Measurements from ENCODE around the gene TACR1.
"Not testable (repeated sequence)": the region's sequence is repeated elsewhere in the genome, so short reads cannot be mapped to it uniquely, and the experiment has no call there.

TACR1 gene

DNA sequence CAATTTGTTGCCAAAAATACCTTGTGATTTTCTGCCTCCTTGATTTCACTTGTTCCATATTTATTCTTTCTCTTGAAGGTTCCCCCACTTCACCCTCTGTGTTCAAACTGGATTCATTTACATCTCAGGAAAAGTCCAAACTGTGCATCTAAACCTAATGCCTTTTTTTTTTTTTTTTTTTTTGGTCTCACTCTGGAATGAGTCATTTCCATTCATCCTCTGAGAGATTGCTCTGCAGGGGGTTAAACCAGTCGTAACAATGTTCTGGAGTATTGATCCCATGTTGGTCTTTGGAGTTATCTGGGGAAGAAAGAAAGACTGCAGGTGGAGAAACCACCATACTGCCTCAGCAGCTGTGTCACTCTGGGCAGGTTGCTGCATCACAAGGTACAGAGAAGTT, 119.7 kb downstream of the TACR1 start:
- no peak for DNase-seq

DNA sequence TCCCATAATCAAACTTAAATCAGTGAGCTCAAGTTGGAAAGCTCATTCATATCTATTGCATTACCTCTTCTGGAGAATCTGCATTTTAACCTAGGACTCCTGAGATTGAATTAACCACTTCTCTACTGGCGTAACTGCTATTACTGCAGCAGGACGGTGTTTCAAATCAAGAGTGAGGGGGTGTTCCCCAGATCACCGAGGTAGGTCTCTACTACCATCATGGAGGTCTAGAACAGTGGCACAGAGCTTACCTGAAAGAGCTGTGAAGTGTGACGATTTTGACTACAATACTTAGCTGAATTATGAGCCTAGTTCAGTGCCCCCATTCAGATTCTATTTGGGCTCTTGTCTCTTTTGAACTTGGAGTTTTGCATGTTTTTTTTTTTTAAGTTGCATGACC, 121.4 kb downstream of the TACR1 start:
- DNase-seq = no peak

GRCh38 chr2:75076088-75076487, 123.2 kb downstream of the TACR1 start:
- no peak for DNase-seq

GRCh38 chr2:75074708-75075107, 124.6 kb downstream of the TACR1 start:
- DNase-seq = no peak

DNA sequence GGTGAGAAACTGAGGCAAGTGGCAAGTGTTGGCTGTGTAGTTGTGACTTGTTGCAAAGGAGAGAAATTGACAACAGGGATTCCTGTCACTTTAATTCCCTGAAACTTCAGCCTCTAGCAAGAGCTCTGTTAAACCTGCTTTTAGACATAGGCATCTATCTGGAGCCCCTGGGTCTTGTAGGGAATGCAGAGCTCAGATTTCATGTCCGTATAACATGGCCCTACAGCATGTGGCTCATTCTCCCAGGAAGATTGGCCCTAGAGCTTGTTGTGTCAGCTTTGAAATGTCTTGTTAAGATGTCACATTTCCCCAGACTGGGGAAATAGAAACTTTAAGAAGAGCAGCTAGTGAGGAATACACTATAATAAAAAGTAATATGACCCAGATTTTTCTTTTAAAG, 125.1 kb downstream of the TACR1 start:
- DNase-seq = no peak

DNA sequence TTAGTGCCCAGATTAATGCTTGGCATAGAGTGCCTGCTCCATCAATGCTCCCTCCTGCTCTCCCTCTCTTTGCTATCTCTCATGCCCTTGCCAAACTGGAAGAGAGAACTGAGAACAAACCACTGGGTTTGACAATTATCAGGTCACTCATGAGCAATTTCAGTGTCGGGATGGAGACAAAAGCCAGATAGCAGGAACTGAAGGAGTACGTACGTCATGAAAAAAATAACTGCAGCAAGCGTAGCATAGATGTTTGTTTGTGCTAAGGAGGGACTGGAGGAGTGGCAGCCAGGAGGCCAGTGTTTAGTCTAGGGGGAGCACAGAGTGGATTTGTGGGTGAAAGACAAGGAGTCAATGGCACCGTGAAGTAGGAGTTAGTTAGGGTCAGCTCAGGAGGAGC, 127.6 kb downstream of the TACR1 start:
- DNase-seq = no peak

DNA sequence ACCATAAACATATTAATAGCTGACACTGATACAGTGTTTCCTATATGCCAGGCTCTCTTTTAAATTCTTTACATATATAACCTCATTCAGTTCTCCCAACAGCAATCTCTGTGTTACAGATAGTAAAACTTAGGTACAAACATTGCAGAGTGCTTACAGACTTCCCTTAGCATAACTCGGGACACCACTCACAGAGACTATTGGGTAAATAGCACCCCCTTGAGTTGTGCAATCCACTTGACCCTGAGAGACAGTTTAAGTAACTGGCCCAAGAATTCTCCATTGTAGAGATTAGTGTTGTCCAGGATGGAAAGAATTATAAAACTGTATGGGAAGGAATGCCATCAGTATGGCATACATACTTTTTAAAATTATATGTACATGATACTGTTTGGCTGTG, 130.8 kb downstream of the TACR1 start:
- DNase-seq = no peak

- no peak for DNase-seq
These were observed 131.8 kb downstream of the TACR1 start for GRCh38 chr2:75067506-75067905.

- no peak for DNase-seq
These were observed 133.0 kb downstream of the TACR1 start for GRCh38 chr2:75066121-75066902.

GRCh38 chr2:75065402-75066008, 133.8 kb downstream of the TACR1 start:
- no peak for DNase-seq

DNA sequence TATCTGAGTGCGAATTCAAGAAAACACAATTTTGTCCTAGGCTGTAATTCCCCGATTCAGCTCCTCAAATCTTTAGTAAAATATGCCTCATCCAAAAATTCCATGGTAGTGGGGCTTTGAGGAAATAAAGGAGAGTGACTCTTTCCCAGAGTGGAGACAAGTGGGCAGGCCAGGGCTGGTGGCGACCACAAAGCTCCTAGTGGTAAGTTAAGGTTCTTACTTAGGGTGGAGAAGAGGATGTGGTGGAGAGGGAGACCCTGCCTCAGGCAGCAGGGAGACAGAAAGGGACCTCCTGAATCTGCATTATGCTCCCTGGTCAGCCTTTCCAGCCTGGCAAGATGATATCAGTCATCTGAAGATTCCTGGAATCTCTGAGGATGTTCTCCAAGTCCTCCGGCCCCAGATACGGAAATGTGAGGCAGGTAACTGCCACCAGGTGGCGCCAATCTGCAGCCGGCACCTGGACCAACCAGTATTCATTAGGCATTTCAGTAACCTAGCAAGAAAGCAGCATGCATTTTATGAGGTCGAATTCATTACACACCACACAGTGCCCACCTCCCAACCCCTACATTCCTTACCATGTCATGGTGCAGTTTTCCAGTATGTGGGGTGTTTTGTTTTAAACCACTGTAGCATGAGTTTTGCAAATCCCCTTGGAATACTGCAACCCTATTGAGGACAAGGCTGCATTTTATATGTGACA, 134.5 kb downstream of the TACR1 start:
- peak; percentile 37 for DNase-seq

- DNase-seq = no peak
These were observed 135.4 kb downstream of the TACR1 start for GRCh38 chr2:75063906-75064305.

- no peak for DNase-seq
These were observed 140.9 kb downstream of the TACR1 start for GRCh38 chr2:75058427-75058826.

DNA sequence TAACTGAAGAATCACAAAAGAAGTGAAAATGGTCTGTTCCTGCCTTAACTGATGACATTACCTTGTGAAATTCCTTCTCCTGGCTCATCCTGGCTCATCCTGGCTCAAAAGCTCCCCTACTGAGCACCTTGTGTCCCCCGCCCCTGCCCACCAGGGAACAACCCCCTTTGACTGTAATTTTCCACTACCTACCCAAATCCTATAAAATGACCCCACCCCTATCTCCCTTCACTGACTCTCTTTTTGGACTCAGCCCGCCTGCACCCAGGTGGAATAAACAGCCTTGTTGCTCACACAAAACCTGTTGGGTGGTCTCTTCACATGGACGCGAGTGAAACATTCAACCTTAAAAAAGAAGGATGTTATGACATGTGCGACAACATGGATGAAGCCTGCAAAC, 142.2 kb downstream of the TACR1 start:
- not testable (repeated sequence) for DNase-seq

DNA sequence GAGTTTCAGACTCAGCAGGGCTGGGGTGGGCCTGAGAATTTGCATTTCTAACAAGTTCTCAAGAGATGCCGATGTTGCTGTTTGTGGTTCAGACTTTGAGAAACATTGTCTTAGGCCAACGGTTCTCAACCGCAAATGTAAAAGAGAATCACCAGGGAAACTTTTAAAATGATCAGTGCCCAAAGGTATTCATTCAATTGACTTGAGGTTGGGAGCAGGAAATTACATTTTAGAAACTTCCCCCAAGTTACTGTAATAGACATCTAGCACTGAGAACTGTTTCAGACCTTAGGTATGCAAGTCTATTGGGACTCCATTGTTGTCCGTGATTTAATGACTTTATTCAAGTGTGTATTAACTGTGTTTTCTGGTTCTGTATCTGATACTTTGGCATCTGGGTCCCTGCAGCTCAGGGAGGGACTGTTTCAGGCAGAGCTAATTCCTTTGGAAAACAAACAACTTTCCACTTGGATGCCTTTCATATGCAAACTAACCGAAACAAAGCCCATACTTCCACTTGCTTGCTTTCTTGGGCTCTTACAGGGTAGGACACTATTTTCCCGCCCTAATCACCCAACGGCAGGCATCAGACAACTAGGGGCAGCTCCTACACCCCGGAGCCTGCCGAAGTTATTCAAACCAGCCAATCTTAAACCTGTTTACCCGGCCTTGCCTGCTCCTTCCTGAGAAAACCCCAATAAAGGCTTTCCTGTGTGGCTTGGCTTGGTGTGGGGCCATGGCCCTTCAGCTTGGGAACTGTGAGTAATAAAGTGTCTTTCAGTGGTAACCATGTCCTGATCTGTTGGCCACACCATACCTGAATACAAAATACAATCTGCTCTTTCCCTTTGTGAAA, 143.3 kb downstream of the TACR1 start:
- DNase-seq = no peak

DNA sequence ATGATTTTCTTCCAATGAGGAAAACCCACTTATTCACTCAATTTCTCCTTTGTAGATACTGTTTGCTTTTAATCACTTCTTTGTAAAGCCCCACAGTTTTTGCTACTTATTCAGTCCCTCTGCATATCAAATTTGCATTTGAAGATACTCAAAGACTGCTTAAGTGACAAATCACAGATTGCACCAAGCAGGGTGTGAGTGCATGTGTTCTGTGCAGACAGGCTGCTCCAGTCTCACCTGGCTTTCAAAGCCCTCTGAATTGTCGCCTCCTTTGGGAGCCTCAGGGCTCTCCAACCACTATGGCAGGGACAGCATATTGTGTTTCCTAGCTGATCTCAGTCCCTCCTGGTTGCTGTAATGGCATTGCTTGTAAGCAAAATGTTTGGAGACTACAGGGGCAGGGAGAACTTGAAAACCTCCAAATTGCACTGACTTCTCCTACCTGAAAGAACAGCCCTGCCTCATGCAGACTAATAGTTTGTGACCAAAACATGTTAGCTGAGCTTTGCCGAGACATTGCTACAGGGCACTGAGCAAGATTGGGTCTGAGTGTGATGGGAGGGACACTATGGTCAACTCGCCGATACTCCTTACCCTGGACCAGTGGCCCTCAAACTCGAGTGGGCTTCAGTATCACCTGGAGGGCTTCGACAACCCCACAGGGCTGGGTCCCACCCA, 144.0 kb downstream of the TACR1 start:
- no peak for DNase-seq

GRCh38 chr2:75054296-75054695, 145.0 kb downstream of the TACR1 start:
- DNase-seq = no peak

GRCh38 chr2:75053484-75054112, 145.7 kb downstream of the TACR1 start:
- DNase-seq = no peak

GRCh38 chr2:75047992-75048625, 151.2 kb downstream of the TACR1 start:
- no peak for DNase-seq

DNA sequence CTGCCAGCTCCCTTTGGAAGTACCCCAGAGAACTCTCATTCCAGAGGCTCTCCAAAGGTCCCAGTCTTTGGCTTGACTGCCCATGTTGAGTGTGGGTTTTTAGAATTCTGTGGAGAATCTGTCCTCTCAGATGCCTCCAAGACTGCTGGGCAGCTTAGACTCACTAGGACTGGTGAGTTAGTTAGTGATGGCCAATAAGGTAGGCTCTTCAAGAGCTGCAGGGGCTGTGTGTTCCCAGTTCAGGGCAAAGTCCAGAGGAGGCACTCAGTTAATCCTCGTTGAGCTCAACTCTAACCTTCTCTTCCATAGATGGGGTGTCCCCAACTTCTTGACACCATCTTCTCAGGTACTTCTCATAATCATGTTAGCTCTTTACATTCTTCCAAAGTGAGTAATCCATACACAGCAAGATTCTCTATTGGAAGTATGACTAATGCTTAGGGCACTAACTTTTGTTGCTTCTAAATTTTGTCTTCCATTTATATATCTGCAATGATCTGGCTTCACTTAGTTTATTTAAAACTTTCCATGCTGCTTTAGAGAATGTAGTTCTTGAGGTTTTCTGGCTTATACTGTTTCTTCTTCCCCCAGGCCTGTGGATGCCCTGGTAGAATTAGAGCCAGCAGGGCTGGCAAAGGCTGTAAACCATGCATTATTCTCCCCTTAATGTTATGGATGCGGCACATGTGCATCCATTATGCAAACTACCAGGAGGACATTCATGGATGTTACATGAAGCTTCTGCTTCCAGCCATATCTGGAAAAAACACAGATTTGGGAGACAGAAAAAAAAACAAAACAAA, 151.9 kb downstream of the TACR1 start:
- no peak for DNase-seq

Measured in stimulated activated CD4-positive, alpha-beta T cell treated with anti-CD3 and anti-CD28 coated beads, Interleukin-1b, Interleukin-23, amount 100 ng/mL, for 48 hours (primary cell).